ENCODE results near the gene DEFB132. TPM values are rescaled to one million over a fixed set of nuclear protein-coding genes. Genes with fewer than 3 reads are reported as not detected.
A peak's percentile ranks its signal among the peaks of the same experiment; 100 is the strongest.

Gene DEFB132
- total and polyA plus RNA-seq, 2 donors (not counting 3 experiments of a cell fraction or from before 2014, with no cell fraction given), result not detected

- intact Hi-C loops (cut with micrococcal nuclease), result loop anchor here (1.0 kb wide), 4 partner anchors 23 to 63 kb away; partner anchors contain the start of genes C20orf96 and SOX12
- ChIA-PET POLR2A (no interaction called here), CTCF (interaction anchor here (0.5 to 8.3 kb wide), 23 partner anchors 8 to 127 kb away, joined by 3 to 66 read pairs (median 4); partner anchors contain the start of genes DEFB128, DEFB129, DEFB132 and NRSN2)
- dilution Hi-C loops (cut with MboI; ENCODE audit: extremely low pct_ligation_motif_present, low sequenced_read_pairs), result no loop called here
- H3K36me3 ChIP-seq (ENCODE audit: control insufficient read depth in 2 of 2, extremely low read depth in 1 of 2, insufficient read depth in 2 of 2, low read length in 2 of 2), result no peaks in the 10 kb centered on the region
- peak overlapping the region in 2 of 3 experiments; percentile 31 to 50 for H3K4me3 ChIP-seq (replicated peaks in 1 of 3; ENCODE audit: insufficient read depth in 1 of 3, low read depth in 1 of 3, low read length in 3 of 3)
- peak overlapping the region; percentile 80 for H3K4me2 ChIP-seq (ENCODE audit: insufficient read depth, low read length)
- H3K27me3 ChIP-seq (ENCODE audit: control insufficient read depth in 2 of 2, insufficient read depth in 2 of 2, low read length in 2 of 2), result peaks cover 0 to 2% of the 10 kb centered on the region in 2 experiments
- FAIRE-seq (peak; percentile 85), DNase-seq (ENCODE audit: low read depth, low spot score) (peak; percentile 76)
- H3K79me2 ChIP-seq (ENCODE audit: control insufficient read depth, insufficient read depth, low read length), result no peaks in the 10 kb centered on the region
- no peaks in the 10 kb centered on the region for H4K20me1 ChIP-seq (replicated peaks; ENCODE audit: control insufficient read depth, extremely low read depth, insufficient read depth, low read length)
- peaks cover 3% of the 10 kb centered on the region for H3K4me1 ChIP-seq (ENCODE audit: control insufficient read depth, extremely low read depth, insufficient read depth, low read length)
- H3K27ac ChIP-seq (ENCODE audit: insufficient read depth, low read depth, low read length), result no peak overlapping the region
- no peaks in the 10 kb centered on the region for H3K9me3 ChIP-seq (replicated peaks; ENCODE audit: control insufficient read depth, insufficient read depth, low read length)
- H3K9ac ChIP-seq (replicated peaks; ENCODE audit: extremely low read depth, insufficient read depth, low read length), result peak overlapping the region; percentile 21
- H3K9me1 ChIP-seq (replicated peaks; ENCODE audit: control insufficient read depth, extremely low read depth, insufficient read depth, low read length), result no peaks in the 10 kb centered on the region
- H2AFZ ChIP-seq (ENCODE audit: low read depth, low read length), result peak overlapping the region; percentile 96
- TSS peak; percentile 45 for BruUV-seq (replicated peaks)
- TF ChIP-seq FOS (IDR thresholded peaks at IDR 0.05; ENCODE audit: borderline replicate concordance, insufficient read depth, low read length) (no peak), MYC (IDR thresholded peaks at IDR 0.05; ENCODE audit: low read depth, low read length) (peak; percentile 21), POLR2AphosphoS5 (IDR thresholded peaks at IDR 0.05; ENCODE audit: insufficient read depth, low read depth, low read length) (peak; percentile 39), EZH2 (IDR thresholded peaks at IDR 0.05; ENCODE audit: borderline replicate concordance, low read depth, low read length, severe bottlenecking) (no peak), POLR2A (IDR thresholded peaks at IDR 0.05; ENCODE audit: low read depth, low read length) (peak; percentile 53), GATA2 (IDR thresholded peaks at IDR 0.05; ENCODE audit: insufficient read depth, insufficient read length, low read depth, low read length) (no peak), JUN (IDR thresholded peaks at IDR 0.05; ENCODE audit: borderline replicate concordance, insufficient read depth, insufficient read length, low read depth) (no peak)
- TF ChIP-seq, protein P1, sequence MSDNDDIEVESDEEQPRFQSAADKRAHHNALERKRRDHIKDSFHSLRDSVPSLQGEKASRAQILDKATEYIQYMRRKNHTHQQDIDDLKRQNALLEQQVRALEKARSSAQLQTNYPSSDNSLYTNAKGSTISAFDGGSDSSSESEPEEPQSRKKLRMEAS (IDR thresholded peaks at IDR 0.05; ENCODE audit: insufficient read depth, insufficient read length), result peak; percentile 12
- TF ChIP-seq, protein P2, sequence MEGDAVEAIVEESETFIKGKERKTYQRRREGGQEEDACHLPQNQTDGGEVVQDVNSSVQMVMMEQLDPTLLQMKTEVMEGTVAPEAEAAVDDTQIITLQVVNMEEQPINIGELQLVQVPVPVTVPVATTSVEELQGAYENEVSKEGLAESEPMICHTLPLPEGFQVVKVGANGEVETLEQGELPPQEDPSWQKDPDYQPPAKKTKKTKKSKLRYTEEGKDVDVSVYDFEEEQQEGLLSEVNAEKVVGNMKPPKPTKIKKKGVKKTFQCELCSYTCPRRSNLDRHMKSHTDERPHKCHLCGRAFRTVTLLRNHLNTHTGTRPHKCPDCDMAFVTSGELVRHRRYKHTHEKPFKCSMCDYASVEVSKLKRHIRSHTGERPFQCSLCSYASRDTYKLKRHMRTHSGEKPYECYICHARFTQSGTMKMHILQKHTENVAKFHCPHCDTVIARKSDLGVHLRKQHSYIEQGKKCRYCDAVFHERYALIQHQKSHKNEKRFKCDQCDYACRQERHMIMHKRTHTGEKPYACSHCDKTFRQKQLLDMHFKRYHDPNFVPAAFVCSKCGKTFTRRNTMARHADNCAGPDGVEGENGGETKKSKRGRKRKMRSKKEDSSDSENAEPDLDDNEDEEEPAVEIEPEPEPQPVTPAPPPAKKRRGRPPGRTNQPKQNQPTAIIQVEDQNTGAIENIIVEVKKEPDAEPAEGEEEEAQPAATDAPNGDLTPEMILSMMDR (IDR thresholded peaks at IDR 0.05; ENCODE audit: extremely low read depth in 1 of 2, insufficient read depth in 1 of 2, low read depth in 1 of 2, low read length in 2 of 2), result peak; percentile 97 to 98
Observed at GRCh38 chr20:266596-267562, 9.4 kb downstream of the DEFB132 start.

Measured in endothelial cell of umbilical vein (primary cell).